Panc1 (cell line): ENCODE results near the gene ZNF253. TPM values are rescaled to one million over a fixed set of nuclear protein-coding genes. Genes with fewer than 3 reads are reported as not detected.

ENCODE experiments used
- ATAC-seq: fragments of 200-7000 bp; cut with Tn5 transposase; 2 replicates; pipeline ENCODE4 v1.9.1; 2020; ENCODE audit warnings: mild to moderate bottlenecking, moderate library complexity
- BruUV-seq: library from RNA; stranded (reverse); fragments of 400-500 nt; replicated peaks from 2 replicates; lab custom pipeline; 2021; lab: Mats Ljungman, UMichigan
- CTCF ChIA-PET: fragments of 300-600 bp; sonication (Branson Sonifier 250); formaldehyde crosslinking; loops from one replicate; lab custom pipeline; 2022; ENCODE audit warnings: antibody characterized with exemption; lab: Charles Lee
- POLR2A ChIA-PET: fragments of 300-600 bp; sonication (Branson Sonifier 250); formaldehyde crosslinking; loops from one replicate; lab custom pipeline; 2022; ENCODE audit warnings: antibody characterized with exemption; lab: Charles Lee
- DNase-seq: peaks from one replicate; pipeline ENCODE4 v3.0.0-alpha.2; 2010; ENCODE audit warnings: low read depth, low spot score
- H3K27ac ChIP-seq: 2 replicates; pipeline ENCODE4 v1.5.1; 2011; ENCODE audit warnings: mild to moderate bottlenecking, low read length, inconsistent platforms
- H3K27me3 ChIP-seq: fragments of 200-500 bp; sonication (Bioruptor generic); 2 replicates; pipeline ENCODE4 v1.6.0; 2014; ENCODE audit warnings: low read length, inconsistent platforms; ENCODE audit not compliant: control insufficient read depth, insufficient read depth
- H3K36me3 ChIP-seq: fragments of 200-500 bp; sonication (Bioruptor generic); 2 replicates; pipeline ENCODE4 v1.5.1; 2014; ENCODE audit warnings: inconsistent platforms, mild to moderate bottlenecking, low read length, moderate library complexity; ENCODE audit not compliant: control insufficient read depth, insufficient read depth
- H3K4me1 ChIP-seq: 2 replicates; pipeline ENCODE4 v1.5.1; 2011; ENCODE audit warnings: inconsistent platforms, mild to moderate bottlenecking, low read length, moderate library complexity; ENCODE audit not compliant: control insufficient read depth, insufficient read depth
- H3K4me3 ChIP-seq, 2 experiments: 2 replicates each; pipeline ENCODE4 v1.5.1; 2011 to 2012; ENCODE audit warnings: low read depth in 2 of 2, low read length in 2 of 2, mild to moderate bottlenecking in 2 of 2, inconsistent platforms in 1 of 2, moderate library complexity in 1 of 2
- H3K9me3 ChIP-seq: fragments of 200-500 bp; sonication (Bioruptor generic); 2 replicates; pipeline ENCODE4 v1.5.1; 2014; ENCODE audit warnings: low read depth, mild to moderate bottlenecking, inconsistent platforms, low read length, moderate library complexity; ENCODE audit not compliant: control insufficient read depth, insufficient read depth
- CTCF ChIP-seq: fragments of 450-650 bp; IDR thresholded peaks from 2 replicates; pipeline ENCODE4 v1.5.1; 2017; ENCODE audit warnings: mild to moderate bottlenecking
- POLR2AphosphoS5 ChIP-seq: IDR thresholded peaks from 2 replicates; pipeline ENCODE4 v1.6.1; 2012; ENCODE audit warnings: mild to moderate bottlenecking, low read depth, low read length, moderate library complexity
- REST ChIP-seq, 2 experiments: IDR thresholded peaks; 2 replicates each; pipeline ENCODE4 v1.6.1; 2011 to 2012; ENCODE audit warnings: low read depth in 2 of 2, control low read depth in 1 of 2, low read length in 1 of 2, mild to moderate bottlenecking in 1 of 2, moderate library complexity in 1 of 2; ENCODE audit not compliant: insufficient read depth in 1 of 2
- SIN3A ChIP-seq: IDR thresholded peaks from 2 replicates; pipeline ENCODE4 v1.6.1; 2012; ENCODE audit warnings: low read depth, mild to moderate bottlenecking, low read length, moderate library complexity, borderline replicate concordance; ENCODE audit not compliant: insufficient read depth
- TCF7L2 ChIP-seq: IDR thresholded peaks from 2 replicates; pipeline ENCODE4 v1.6.1; 2011; ENCODE audit warnings: mild to moderate bottlenecking, low read depth, low read length, inconsistent platforms
- in situ Hi-C: cut with HindIII; loops from 2 replicates; pipeline ENCODE4 v1.10.0; 2016; ENCODE audit warnings: low sequenced_read_pairs, low pct_unique_long_range_greater_than_20kb
- intact Hi-C: fragments of 100-400 bp; cut with micrococcal nuclease; formaldehyde crosslinking; loops from one replicate; pipeline ENCODE4 v1.10.0; 2022; ENCODE audit not compliant: unreplicated experiment
- total RNA-seq: library from RNA; stranded (reverse); gene quantifications from one replicate; pipeline ENCODE4 v1.2.1, GENCODE V29; 2021; ENCODE audit not compliant: unreplicated experiment

The ZNF253 gene
- total RNA-seq, 1 experiment from 2014 or later: 8.9 TPM

GRCh38 chr19:19909654-19910053 is 44.0 kb downstream of the ZNF253 start:
- Histone ChIP-seq H3K27me3 (no peaks in the 10 kb centered on the region), H3K27ac (no peak overlapping the region), H3K36me3 (no peaks in the 10 kb centered on the region), H3K9me3 (peaks cover 18% of the 10 kb centered on the region), H3K4me1 (no peaks in the 10 kb centered on the region), H3K4me3 (no peak overlapping the region)
- no TSS peak for BruUV-seq
- in situ Hi-C loops (no loop called here), intact Hi-C loops (no loop called here)
- ChIA-PET CTCF (no interaction called here), POLR2A (no interaction called here)
- DNase-seq (no peak), ATAC-seq (no peak)
- no peak for TF ChIP-seq CTCF
- TF ChIP-seq POLR2AphosphoS5: no peak
- TF ChIP-seq SIN3A: no peak
- TF ChIP-seq REST (IDR thresholded peaks at IDR 0.05; ENCODE audit: insufficient read depth in 1 of 2, low read depth in 2 of 2, low read length in 1 of 2): no peak
- no peak for TF ChIP-seq TCF7L2

GRCh38 chr19:19911150-19911549 is 45.5 kb downstream of the ZNF253 start:
- DNase-seq (no peak), ATAC-seq (no peak)
- TF ChIP-seq POLR2AphosphoS5 (no peak), REST (IDR thresholded peaks at IDR 0.05; ENCODE audit: insufficient read depth in 1 of 2, low read depth in 2 of 2, low read length in 1 of 2) (no peak), CTCF (no peak), SIN3A (no peak), TCF7L2 (no peak)
- peaks cover 18% of the 10 kb centered on the region for H3K9me3 ChIP-seq
- no peaks in the 10 kb centered on the region for H3K27me3 ChIP-seq
- no peaks in the 10 kb centered on the region for H3K36me3 ChIP-seq
- intact Hi-C loops: no loop called here
- ChIA-PET POLR2A (no interaction called here), CTCF (no interaction called here)
- no peak overlapping the region for H3K27ac ChIP-seq
- no peaks in the 10 kb centered on the region for H3K4me1 ChIP-seq
- in situ Hi-C loops: no loop called here
- no TSS peak for BruUV-seq
- H3K4me3 ChIP-seq: no peak overlapping the region
